Esophagus muscularis mucosa (tissue), 3 donors: ENCODE data around the gene TLL2.

Experiments
- POLR2A ChIP-seq: fragments of 450-650 bp; IDR thresholded peaks from one replicate; pipeline ENCODE4 v1.6.1; 2017; ENCODE audit warnings: antibody characterized with exemption, moderate library complexity, mild to moderate bottlenecking, low read depth
- POLR2AphosphoS5 ChIP-seq, 2 donors: sonication (generic); formaldehyde crosslinking; IDR thresholded peaks; one replicate each; pipeline ENCODE4 v1.6.1; 2017; ENCODE audit warnings: antibody characterized with exemption in 2 of 2
- TF ChIP-seq, protein P1 (sequence below), 3 experiments: fragments of 200-600 bp in 2 of 3; fragments of 450-650 bp in 1 of 3; sonication (generic) in 2 of 3; IDR thresholded peaks; one replicate each; pipeline ENCODE4 v1.5.1; 2017 to 2019; ENCODE audit warnings: antibody characterized with exemption in 3 of 3, mild to moderate bottlenecking in 2 of 3, moderate library complexity in 1 of 3

DNA sequence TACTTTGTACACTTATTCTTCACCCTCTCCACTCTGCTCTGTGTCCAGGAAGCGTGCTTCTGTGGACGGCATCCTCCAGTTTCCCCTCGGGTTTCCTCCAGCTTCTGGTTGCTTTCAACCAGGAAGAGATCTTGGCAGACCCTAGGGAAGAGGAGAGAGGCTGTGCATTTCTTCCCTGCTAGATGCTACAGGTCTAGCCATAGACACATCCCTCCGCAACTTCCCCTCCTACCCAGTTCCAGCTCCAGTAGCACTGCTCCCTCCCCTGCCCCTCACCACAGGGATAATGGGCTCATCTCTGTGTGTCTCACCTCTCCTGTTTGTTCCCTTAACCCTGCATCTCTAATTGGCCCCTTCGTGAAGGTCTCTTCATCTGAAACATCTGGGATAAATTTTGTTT is 16.3 kb downstream of the TLL2 start:
- TF ChIP-seq, protein P1, sequence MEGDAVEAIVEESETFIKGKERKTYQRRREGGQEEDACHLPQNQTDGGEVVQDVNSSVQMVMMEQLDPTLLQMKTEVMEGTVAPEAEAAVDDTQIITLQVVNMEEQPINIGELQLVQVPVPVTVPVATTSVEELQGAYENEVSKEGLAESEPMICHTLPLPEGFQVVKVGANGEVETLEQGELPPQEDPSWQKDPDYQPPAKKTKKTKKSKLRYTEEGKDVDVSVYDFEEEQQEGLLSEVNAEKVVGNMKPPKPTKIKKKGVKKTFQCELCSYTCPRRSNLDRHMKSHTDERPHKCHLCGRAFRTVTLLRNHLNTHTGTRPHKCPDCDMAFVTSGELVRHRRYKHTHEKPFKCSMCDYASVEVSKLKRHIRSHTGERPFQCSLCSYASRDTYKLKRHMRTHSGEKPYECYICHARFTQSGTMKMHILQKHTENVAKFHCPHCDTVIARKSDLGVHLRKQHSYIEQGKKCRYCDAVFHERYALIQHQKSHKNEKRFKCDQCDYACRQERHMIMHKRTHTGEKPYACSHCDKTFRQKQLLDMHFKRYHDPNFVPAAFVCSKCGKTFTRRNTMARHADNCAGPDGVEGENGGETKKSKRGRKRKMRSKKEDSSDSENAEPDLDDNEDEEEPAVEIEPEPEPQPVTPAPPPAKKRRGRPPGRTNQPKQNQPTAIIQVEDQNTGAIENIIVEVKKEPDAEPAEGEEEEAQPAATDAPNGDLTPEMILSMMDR (IDR thresholded peaks at IDR 0.05): no peak
- TF ChIP-seq POLR2A (no peak), POLR2AphosphoS5 (IDR thresholded peaks at IDR 0.05) (no peak)
